Measurements from ENCODE around the gene TXNRD2. TPM values are rescaled to one million over a fixed set of nuclear protein-coding genes. Genes with fewer than 3 reads are reported as not detected.

Gene TXNRD2
- total RNA-seq, 1 experiment from 2014 or later = 22.4 TPM

DNA sequence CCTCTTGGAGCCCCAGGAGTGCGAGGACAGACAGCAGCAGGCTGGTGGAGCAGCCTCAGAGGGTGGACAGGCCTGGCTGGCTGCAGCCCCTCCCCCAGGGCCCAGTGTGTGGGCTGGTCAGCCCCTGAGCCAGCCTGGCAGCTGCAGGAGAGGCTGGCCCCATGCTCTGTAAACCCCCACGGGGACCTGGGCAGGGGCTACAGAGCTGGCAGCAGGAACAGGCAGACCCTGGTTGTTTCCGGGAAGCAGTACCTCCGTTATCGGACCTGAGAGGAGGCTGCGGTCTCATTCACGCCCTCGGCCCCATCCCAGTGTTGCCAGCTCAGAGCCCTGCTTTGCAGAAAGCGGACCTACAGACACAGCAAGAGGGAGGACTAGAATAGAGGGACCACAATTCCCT is 38.6 kb downstream of the TXNRD2 start:
- Histone ChIP-seq H3K36me3 (ENCODE audit: low read depth) (no peaks in the 10 kb centered on the region), H3K79me2 (ENCODE audit: low read depth) (no peaks in the 10 kb centered on the region), H3K4me2 (no peak overlapping the region), H2AFZ (no peak overlapping the region), H3K9me2 (ENCODE audit: insufficient read depth) (no peaks in the 10 kb centered on the region), H3K4me1 (replicated peaks; ENCODE audit: insufficient read depth) (no peaks in the 10 kb centered on the region), H3K9me3 (ENCODE audit: insufficient read depth, low read depth) (no peaks in the 10 kb centered on the region), H3K4me3 (no peak overlapping the region), H3K27me3 (ENCODE audit: insufficient read depth, low read depth) (no peaks in the 10 kb centered on the region), H4K20me1 (ENCODE audit: insufficient read depth) (no peaks in the 10 kb centered on the region), H3K27ac (no peak overlapping the region), H3F3A (ENCODE audit: insufficient read depth, low read depth) (no peaks in the 10 kb centered on the region)
- no peak for DNase-seq
- CTCF ChIA-PET = no interaction called here
- intact Hi-C loops (cut with micrococcal nuclease; ENCODE audit: unreplicated experiment) = no loop called here
- POLR2A ChIA-PET (ENCODE audit: unreplicated experiment) = no interaction called here
- no peak for TF ChIP-seq CTCF (conservative IDR thresholded peaks at IDR 0.05)
- TF ChIP-seq EZH2 (IDR thresholded peaks at IDR 0.05; ENCODE audit: low read depth) = no peak
- no TSS peak for BruUV-seq (replicated peaks)

- Histone ChIP-seq H3K9me2 (ENCODE audit: insufficient read depth) (no peaks in the 10 kb centered on the region), H4K20me1 (ENCODE audit: insufficient read depth) (no peaks in the 10 kb centered on the region), H3F3A (ENCODE audit: insufficient read depth, low read depth) (no peaks in the 10 kb centered on the region), H3K79me2 (ENCODE audit: low read depth) (no peaks in the 10 kb centered on the region), H3K27ac (no peak overlapping the region), H3K4me3 (no peak overlapping the region), H3K4me1 (replicated peaks; ENCODE audit: insufficient read depth) (no peaks in the 10 kb centered on the region), H3K4me2 (no peak overlapping the region), H3K27me3 (ENCODE audit: insufficient read depth, low read depth) (no peaks in the 10 kb centered on the region), H3K36me3 (ENCODE audit: low read depth) (no peaks in the 10 kb centered on the region), H3K9me3 (ENCODE audit: insufficient read depth, low read depth) (no peaks in the 10 kb centered on the region), H2AFZ (no peak overlapping the region)
- no TSS peak for BruUV-seq (replicated peaks)
- DNase-seq = no peak
- POLR2A ChIA-PET (ENCODE audit: unreplicated experiment) = no interaction called here
- intact Hi-C loops (cut with micrococcal nuclease; ENCODE audit: unreplicated experiment) = no loop called here
- no peak for TF ChIP-seq CTCF (conservative IDR thresholded peaks at IDR 0.05)
- no peak for TF ChIP-seq EZH2 (IDR thresholded peaks at IDR 0.05; ENCODE audit: low read depth)
- CTCF ChIA-PET = no interaction called here
Measured at GRCh38 chr22:19902245-19902715, 39.3 kb downstream of the TXNRD2 start.

- intact Hi-C loops (cut with micrococcal nuclease; ENCODE audit: unreplicated experiment) = no loop called here
- BruUV-seq (replicated peaks) = no TSS peak
- no peaks in the 10 kb centered on the region for H3K4me1 ChIP-seq (replicated peaks; ENCODE audit: insufficient read depth)
- ChIA-PET POLR2A (ENCODE audit: unreplicated experiment) (no interaction called here), CTCF (no interaction called here)
- H3K36me3 ChIP-seq (ENCODE audit: low read depth) = no peaks in the 10 kb centered on the region
- H3K4me3 ChIP-seq = no peak overlapping the region
- H3K79me2 ChIP-seq (ENCODE audit: low read depth) = no peaks in the 10 kb centered on the region
- H3K9me2 ChIP-seq (ENCODE audit: insufficient read depth) = no peaks in the 10 kb centered on the region
- no peak overlapping the region for H2AFZ ChIP-seq
- DNase-seq = no peak
- H3K9me3 ChIP-seq (ENCODE audit: insufficient read depth, low read depth) = no peaks in the 10 kb centered on the region
- H3F3A ChIP-seq (ENCODE audit: insufficient read depth, low read depth) = no peaks in the 10 kb centered on the region
- H4K20me1 ChIP-seq (ENCODE audit: insufficient read depth) = no peaks in the 10 kb centered on the region
- TF ChIP-seq EZH2 (IDR thresholded peaks at IDR 0.05; ENCODE audit: low read depth) (no peak), CTCF (conservative IDR thresholded peaks at IDR 0.05) (no peak)
- H3K4me2 ChIP-seq = no peak overlapping the region
- no peaks in the 10 kb centered on the region for H3K27me3 ChIP-seq (ENCODE audit: insufficient read depth, low read depth)
- no peak overlapping the region for H3K27ac ChIP-seq
Measured at GRCh38 chr22:19901577-19902244, 39.9 kb downstream of the TXNRD2 start.

Data from PC-9 (cell line).